Measurements from ENCODE around the gene CLRN1.

Gene CLRN1

GRCh38 chr3:150975086-150975991, 2.8 kb upstream of the CLRN1 start:
- no peak for DNase-seq

GRCh38 chr3:150970665-150971324, 1.7 kb downstream of the CLRN1 start:
- no peak for DNase-seq

- DNase-seq = no peak
Measured at GRCh38 chr3:150968341-150969035, 4.0 kb downstream of the CLRN1 start.

GRCh38 chr3:150965436-150965835, 7.1 kb downstream of the CLRN1 start:
- DNase-seq = no peak

- DNase-seq = no peak
Measured at GRCh38 chr3:150961949-150962348, 10.6 kb downstream of the CLRN1 start.

GRCh38 chr3:150960708-150961684, 11.5 kb downstream of the CLRN1 start:
- no peak for DNase-seq

GRCh38 chr3:150958683-150959082, 13.8 kb downstream of the CLRN1 start:
- DNase-seq = no peak

GRCh38 chr3:150956376-150956775, 16.2 kb downstream of the CLRN1 start:
- DNase-seq = no peak

- no peak for DNase-seq
Measured at GRCh38 chr3:150951923-150952322, 20.6 kb downstream of the CLRN1 start.

GRCh38 chr3:150945226-150946032, 27.1 kb downstream of the CLRN1 start:
- DNase-seq = no peak

GRCh38 chr3:150942221-150942620, 30.3 kb downstream of the CLRN1 start:
- no peak for DNase-seq

GRCh38 chr3:150936693-150937092, 35.8 kb downstream of the CLRN1 start:
- DNase-seq = no peak

- DNase-seq = no peak
Measured at GRCh38 chr3:150933473-150933995, 39.0 kb downstream of the CLRN1 start.

- DNase-seq = no peak
Measured at GRCh38 chr3:150931745-150932144, 40.8 kb downstream of the CLRN1 start.

- DNase-seq = no peak
Measured at GRCh38 chr3:150930839-150931238, 41.7 kb downstream of the CLRN1 start.

GRCh38 chr3:150928234-150928633, 44.3 kb downstream of the CLRN1 start:
- DNase-seq = no peak

- no peak for DNase-seq
Measured at GRCh38 chr3:150926328-150926727, 46.2 kb downstream of the CLRN1 start.

GRCh38 chr3:150925751-150926201, 46.8 kb downstream of the CLRN1 start:
- DNase-seq = peak; percentile 30

- no peak for DNase-seq
Measured at GRCh38 chr3:150922611-150923010, 49.9 kb downstream of the CLRN1 start.

- DNase-seq = no peak
Measured at GRCh38 chr3:150921209-150921608, 51.3 kb downstream of the CLRN1 start.

- no peak for DNase-seq
Measured at GRCh38 chr3:150920236-150920635, 52.3 kb downstream of the CLRN1 start.

Data from CD4-positive, alpha-beta T cell treated with Interferon gamma for 1 hour (primary cell).